HG02588 (cell line): Measurements from ENCODE around the gene MAP1LC3B2.

ENCODE experiments used
- ATAC-seq: cut with Tn5 transposase; IDR thresholded peaks from one replicate; pipeline ENCODE4 v1.9.1; 2021; ENCODE audit warnings: mild to moderate bottlenecking, moderate library complexity; ENCODE audit not compliant: unreplicated experiment

The MAP1LC3B2 gene

GRCh38 chr12:116537101-116537904 lies 21.9 kb upstream of the MAP1LC3B2 start:
- peak; percentile 47 for ATAC-seq

DNA sequence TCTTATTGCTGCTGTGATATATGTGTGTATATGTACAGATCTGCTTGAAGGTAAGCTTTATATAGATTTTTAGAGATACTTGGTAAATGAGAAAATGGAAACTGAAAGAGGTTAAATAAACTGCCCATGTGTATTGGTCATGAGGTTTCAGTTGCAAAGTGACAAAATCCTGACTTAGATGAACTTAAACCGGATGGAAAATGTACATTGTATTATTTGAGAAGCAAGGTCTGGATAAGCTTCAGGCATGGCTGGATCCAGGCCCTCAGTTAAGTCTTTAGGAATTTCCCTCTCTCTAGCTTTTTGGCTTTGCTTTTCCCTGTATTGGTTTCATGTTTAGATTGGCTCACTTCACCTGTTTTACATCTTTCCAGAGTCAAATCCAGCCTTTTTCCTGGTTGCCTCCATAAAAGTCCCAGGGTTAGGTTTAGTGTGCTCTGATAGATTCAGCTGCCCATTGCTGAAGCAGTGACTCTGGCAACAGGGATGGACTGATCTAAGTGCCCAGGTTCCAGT lies 21.0 kb upstream of the MAP1LC3B2 start:
- ATAC-seq, result peak; percentile 48

DNA sequence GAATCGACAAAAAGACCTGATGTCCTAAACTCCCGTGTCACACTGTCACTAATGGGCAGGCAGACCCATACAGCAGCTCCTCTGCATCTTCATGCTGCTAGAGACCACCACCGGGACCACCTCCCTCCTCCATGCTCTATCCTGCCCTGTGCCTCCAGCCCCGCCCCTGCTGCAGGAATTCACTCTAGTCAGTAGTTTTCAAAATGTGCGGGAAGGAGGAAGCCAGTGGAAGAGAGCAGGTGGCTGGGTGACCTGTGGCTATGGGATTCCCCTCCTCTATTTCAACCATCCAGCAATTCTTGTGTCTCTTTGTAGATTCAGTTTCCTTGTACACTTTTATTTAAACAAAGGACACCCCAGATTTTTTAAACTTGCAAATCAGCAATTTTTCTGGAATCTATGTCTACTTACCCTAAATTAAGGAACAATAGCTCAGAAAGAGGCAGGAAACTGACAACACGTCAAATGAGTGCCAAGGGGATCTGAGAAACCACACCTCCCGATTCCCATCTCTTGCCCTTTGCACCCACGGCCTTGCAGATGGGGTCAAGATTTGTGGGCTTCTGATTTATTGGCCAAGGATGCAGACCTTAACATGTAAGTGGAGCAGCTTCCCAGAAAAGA lies 20.4 kb upstream of the MAP1LC3B2 start:
- no peak for ATAC-seq

DNA sequence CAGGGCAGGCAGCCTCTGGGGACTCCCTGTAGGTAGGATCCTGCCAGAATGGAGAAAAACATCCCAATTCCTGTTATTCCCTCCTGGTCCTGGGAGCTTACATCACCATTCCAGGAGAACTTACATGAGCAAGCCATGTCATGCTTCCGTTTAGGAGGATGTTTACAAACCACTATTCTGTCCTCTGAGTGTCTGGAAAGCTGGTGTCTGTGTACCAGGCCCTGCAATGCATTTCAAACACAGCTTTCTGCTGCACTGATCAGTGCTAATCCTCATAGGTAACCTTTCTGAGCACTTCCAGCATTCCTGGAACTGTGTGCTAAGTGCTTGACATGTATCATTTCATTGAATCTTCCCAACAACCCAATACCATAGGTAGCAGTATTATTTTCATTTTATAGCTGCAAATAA lies 19.8 kb upstream of the MAP1LC3B2 start:
- no peak for ATAC-seq

DNA sequence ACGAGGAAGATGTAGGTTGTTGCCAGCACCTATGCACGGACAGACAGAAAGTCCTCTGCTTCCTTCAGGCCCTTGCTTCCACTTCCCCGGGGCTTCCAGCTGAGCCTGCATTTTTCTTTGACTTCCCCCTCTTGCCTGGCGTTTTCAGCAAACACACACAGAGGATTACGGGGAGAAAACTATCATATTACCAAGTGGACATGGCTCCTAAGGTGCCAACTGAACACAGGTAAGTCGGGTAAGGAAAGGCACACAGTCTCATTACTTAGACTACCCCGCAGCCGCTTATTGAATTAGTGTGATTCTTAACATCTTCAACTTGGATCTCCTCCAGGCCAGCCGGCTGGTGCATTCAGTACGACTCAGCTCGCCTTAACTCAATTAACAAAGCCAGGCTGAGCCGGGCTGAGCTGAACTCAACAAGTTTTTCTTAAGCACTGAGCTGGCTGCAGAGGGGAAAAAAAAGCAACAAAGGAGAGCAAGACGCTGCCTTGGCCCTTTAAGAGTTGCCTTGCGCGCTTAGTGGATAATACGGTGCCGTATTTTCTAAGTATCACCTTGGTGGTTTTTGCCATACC lies 19.2 kb upstream of the MAP1LC3B2 start:
- no peak for ATAC-seq

DNA sequence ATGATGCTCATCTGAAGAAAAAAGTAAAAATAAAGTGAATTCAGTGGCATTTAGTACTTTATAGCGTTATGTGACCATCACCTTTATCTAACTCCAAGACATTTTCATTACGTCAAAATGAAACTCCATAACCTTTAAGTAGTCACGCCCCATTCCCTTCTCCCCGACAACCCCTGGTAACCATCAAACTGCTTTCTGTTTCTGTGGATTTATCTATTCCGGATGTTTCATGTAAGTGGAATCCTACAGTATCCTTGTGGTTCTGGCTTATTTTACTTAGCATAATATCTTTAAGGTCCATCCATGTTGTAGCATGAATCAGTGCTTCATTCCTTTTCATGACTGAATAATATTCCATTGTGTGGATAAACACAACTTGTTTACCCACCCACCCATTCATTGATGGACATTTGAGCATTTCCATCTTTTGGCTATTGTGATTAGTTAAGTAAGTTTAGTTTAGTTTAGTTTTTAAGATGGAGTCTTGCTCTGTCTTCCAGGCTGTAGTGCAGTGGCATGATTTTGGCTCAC lies 18.5 kb upstream of the MAP1LC3B2 start:
- no peak for ATAC-seq

DNA sequence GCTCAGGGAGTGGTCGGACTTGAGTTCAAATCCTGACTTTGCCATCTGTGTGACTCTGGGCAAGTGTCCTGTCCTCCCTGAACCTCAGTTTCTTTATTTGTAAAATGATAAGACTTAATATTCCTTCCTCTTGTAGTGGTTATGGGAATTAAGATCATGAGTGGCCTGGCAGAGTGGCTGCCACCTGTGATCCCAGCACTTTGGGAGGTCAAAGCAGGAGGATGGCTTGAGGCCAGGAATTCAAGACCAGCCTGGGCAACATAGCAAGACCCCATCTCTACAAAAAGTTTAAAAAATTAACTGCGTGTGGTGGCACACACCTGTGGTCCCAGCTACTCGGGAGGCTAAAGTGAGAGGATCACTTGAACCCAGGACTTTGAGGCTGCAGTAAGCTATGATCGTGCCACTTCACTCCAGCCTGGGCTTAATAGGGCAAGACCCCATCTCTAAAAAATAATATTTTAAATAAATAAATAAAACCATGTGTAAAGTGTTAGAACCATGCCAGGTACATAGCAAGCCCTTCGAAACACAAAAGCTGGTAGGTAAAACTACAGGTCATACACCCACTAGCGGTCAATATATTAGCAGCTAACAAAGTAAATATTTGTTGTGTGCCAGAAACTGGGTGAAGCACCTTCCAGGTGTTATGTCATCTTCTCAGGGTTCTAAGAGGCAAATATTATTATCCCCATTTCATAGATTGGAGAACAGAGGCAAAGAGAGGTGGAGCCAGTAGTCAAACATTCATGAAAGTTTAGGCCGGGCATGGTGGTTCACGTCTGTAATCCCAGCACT lies 17.4 kb upstream of the MAP1LC3B2 start:
- ATAC-seq, result no peak

GRCh38 chr12:116542345-116542956 lies 16.7 kb upstream of the MAP1LC3B2 start:
- ATAC-seq, result no peak

- no peak for ATAC-seq
These were observed 14.5 kb upstream of the MAP1LC3B2 start for GRCh38 chr12:116544656-116545055.

DNA sequence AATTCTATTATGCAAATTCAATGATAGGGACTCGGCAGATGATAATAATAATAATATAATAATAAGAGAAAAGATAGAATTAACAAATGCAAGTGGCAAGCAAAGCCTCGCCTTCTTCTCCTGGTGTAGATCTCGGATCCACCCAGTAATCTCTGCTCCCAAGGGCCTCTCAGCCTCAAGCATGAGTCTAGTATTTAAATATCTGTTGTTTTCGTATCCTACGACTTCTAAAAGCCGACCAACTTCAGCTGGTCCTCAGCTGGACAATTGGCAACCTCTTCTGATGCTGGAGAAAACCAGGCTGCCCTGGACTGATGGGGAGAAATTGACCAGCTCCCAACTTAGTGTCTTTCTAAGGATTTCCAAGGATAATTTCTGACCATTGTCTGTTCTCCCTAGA lies 14.0 kb upstream of the MAP1LC3B2 start:
- no peak for ATAC-seq

GRCh38 chr12:116545936-116546335 lies 13.2 kb upstream of the MAP1LC3B2 start:
- ATAC-seq, result no peak

- no peak for ATAC-seq
These were observed 11.2 kb upstream of the MAP1LC3B2 start for GRCh38 chr12:116547955-116548501.

DNA sequence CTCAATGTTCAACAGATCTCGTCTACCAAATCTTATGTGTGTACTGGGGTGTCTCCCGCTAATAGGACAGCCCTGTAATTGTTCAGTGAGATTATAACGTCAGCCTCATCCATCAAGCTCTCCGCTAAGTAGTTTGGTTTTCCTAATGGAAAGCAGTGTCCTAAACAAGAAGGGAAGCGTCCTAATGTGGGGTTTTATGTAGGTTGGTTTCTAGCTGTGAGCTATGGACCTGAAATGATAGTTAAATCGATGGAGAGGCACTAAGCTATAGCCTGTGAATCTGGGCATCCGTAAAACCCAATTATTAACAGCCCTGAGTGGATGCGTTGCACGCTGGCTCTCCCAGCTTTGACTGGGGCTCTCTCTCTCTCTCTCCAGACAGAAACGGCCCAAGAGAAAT lies 9.2 kb upstream of the MAP1LC3B2 start:
- no peak for ATAC-seq

DNA sequence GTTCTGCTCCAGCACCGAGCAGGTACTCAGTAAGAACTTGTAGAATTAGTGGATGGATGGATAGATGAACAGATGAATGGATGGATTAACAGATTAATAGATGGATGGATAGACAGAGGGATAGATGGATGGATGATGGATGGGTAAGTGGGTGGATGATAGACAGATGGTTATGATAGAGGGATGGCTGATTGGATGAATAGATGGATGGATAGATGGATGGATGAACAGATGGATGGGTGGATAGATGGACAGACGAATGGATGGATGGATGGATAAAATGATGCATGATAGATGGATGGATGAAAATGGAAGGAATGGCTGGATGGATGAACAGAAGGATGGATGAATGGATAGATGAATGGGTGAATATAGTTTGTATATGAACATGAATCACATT lies 8.0 kb upstream of the MAP1LC3B2 start:
- ATAC-seq, result no peak

- ATAC-seq, result no peak
These were observed 7.6 kb upstream of the MAP1LC3B2 start for GRCh38 chr12:116551619-116551951.

- no peak for ATAC-seq
These were observed 7.0 kb upstream of the MAP1LC3B2 start for GRCh38 chr12:116551952-116552772.

- ATAC-seq, result no peak
These were observed 6.3 kb upstream of the MAP1LC3B2 start for GRCh38 chr12:116552773-116553373.

- ATAC-seq, result no peak
These were observed 2.7 kb upstream of the MAP1LC3B2 start for GRCh38 chr12:116556356-116556952.
